PFSK-1 (cell line): Measurements from ENCODE around the gene RIC8A.

ENCODE experiments used
- POLR2AphosphoS5 ChIP-seq: IDR thresholded peaks from 2 replicates; pipeline ENCODE4 v1.6.1; 2012; ENCODE audit warnings: low read depth, mild to moderate bottlenecking, control low read depth, low read length, moderate library complexity
- SIN3A ChIP-seq: IDR thresholded peaks from 2 replicates; pipeline ENCODE4 v1.6.1; 2012; ENCODE audit warnings: mild to moderate bottlenecking, low read length, moderate library complexity, borderline replicate concordance; ENCODE audit not compliant: insufficient read depth
- TAF1 ChIP-seq: IDR thresholded peaks from 2 replicates; pipeline ENCODE4 v1.6.1; 2012; ENCODE audit warnings: low read length, control low read depth, borderline replicate concordance; ENCODE audit not compliant: insufficient read depth
- TF ChIP-seq, protein P1 (sequence below), 2 experiments: IDR thresholded peaks; 2 replicates each; pipeline versions ENCODE4 v1.6.1 to v1.8.0; 2011 to 2012; ENCODE audit warnings: low read depth in 2 of 2, low read length in 2 of 2, control low read depth in 1 of 2, inconsistent platforms in 1 of 2, mild to moderate bottlenecking in 1 of 2, moderate library complexity in 1 of 2; ENCODE audit not compliant: insufficient read depth in 1 of 2

DNA sequence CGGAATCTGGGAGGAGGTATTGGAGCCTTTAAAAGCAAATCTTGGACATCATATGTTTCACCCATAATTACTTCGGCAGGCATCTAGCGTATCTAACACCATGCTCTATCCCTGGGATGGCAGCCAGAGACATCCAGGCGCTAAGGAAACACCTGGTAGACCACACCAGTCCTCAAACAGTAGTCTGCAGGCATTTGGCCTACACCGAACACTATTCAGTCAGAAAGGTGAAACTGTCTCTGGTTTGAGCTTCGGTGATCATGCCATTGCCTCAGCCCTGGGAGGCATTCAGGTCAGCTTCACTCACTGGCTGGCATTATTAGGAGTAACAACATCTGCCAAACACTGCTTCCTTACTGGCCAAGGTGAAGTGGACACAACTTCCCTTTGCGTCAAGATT is 16.9 kb downstream of the RIC8A start:
- TF ChIP-seq, protein P1, sequence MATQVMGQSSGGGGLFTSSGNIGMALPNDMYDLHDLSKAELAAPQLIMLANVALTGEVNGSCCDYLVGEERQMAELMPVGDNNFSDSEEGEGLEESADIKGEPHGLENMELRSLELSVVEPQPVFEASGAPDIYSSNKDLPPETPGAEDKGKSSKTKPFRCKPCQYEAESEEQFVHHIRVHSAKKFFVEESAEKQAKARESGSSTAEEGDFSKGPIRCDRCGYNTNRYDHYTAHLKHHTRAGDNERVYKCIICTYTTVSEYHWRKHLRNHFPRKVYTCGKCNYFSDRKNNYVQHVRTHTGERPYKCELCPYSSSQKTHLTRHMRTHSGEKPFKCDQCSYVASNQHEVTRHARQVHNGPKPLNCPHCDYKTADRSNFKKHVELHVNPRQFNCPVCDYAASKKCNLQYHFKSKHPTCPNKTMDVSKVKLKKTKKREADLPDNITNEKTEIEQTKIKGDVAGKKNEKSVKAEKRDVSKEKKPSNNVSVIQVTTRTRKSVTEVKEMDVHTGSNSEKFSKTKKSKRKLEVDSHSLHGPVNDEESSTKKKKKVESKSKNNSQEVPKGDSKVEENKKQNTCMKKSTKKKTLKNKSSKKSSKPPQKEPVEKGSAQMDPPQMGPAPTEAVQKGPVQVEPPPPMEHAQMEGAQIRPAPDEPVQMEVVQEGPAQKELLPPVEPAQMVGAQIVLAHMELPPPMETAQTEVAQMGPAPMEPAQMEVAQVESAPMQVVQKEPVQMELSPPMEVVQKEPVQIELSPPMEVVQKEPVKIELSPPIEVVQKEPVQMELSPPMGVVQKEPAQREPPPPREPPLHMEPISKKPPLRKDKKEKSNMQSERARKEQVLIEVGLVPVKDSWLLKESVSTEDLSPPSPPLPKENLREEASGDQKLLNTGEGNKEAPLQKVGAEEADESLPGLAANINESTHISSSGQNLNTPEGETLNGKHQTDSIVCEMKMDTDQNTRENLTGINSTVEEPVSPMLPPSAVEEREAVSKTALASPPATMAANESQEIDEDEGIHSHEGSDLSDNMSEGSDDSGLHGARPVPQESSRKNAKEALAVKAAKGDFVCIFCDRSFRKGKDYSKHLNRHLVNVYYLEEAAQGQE (IDR thresholded peaks at IDR 0.05; ENCODE audit: insufficient read depth in 1 of 2, low read depth in 2 of 2, low read length in 2 of 2): no peak
- TF ChIP-seq POLR2AphosphoS5 (no peak), TAF1 (no peak), SIN3A (no peak)
